ENCODE measurements around the gene NUDT16L1. TPM values are rescaled to one million over a fixed set of nuclear protein-coding genes. Genes with fewer than 3 reads are reported as not detected.

The NUDT16L1 gene
- total and polyA plus RNA-seq, 2 of the 13 experiments (the other 11 are each of a cell fraction or from before 2014, with no cell fraction given): 28.0 to 40.5 TPM

- TF ChIP-seq BATF2 (CRISPR knock-in tag; IDR thresholded peaks at IDR 0.05): no peak
- TF ChIP-seq ZNF292 (CRISPR knock-in tag; IDR thresholded peaks at IDR 0.05; ENCODE audit: borderline replicate concordance, low read depth): peak; percentile 90
- TF ChIP-seq SMAD9 (CRISPR knock-in tag; IDR thresholded peaks at IDR 0.05): peak; percentile 97; the same call in 1 of the 2 replicates
- TF ChIP-seq KDM2A (CRISPR knock-in tag; IDR thresholded peaks at IDR 0.05; ENCODE audit: borderline replicate concordance, low read depth): peak; percentile 94; the same call in 1 of the 2 replicates
- TF ChIP-seq NFYB (CRISPR knock-in tag; IDR thresholded peaks at IDR 0.05): no peak
- peak; percentile 87; the same call in 1 of the 2 replicates for TF ChIP-seq RXRA (CRISPR knock-in tag; IDR thresholded peaks at IDR 0.05)
- TF ChIP-seq ZBTB34 (CRISPR knock-in tag; IDR thresholded peaks at IDR 0.05): peak; percentile 91
- TF ChIP-seq SPEN (CRISPR knock-in tag; IDR thresholded peaks at IDR 0.05; ENCODE audit: low read depth): peak; percentile 88; the same call in 1 of the 2 replicates
- TF ChIP-seq ZNF441 (CRISPR knock-in tag; IDR thresholded peaks at IDR 0.05; ENCODE audit: borderline replicate concordance): peak; percentile 82
- peak; percentile 92 for TF ChIP-seq ZNF512B (CRISPR knock-in tag; IDR thresholded peaks at IDR 0.05; ENCODE audit: borderline replicate concordance)
- no peak for TF ChIP-seq ZNF513 (CRISPR knock-in tag; conservative IDR thresholded peaks at IDR 0.05)
- peak; percentile 87; the same call in 1 of the 2 replicates for TF ChIP-seq NFAT5 (CRISPR knock-in tag; IDR thresholded peaks at IDR 0.05)
- TF ChIP-seq SIX1 (CRISPR knock-in tag; IDR thresholded peaks at IDR 0.05; ENCODE audit: borderline replicate concordance): peak; percentile 69; the same call in 1 of the 2 replicates
- TF ChIP-seq ATF2 (CRISPR knock-in tag; IDR thresholded peaks at IDR 0.05): peak; percentile 74
Measured at GRCh38 chr16:4663777-4664465, 29.4 kb upstream of the NUDT16L1 start (continued).

Measured in HepG2 (cell line).